IMR-90 (cell line): ENCODE results near the gene TMEM181.

Experiments
- BHLHE40 ChIP-seq: fragments of 150-350 bp; IDR thresholded peaks from 2 replicates; pipeline ENCODE4 v1.6.1; 2016; ENCODE audit warnings: mild to moderate bottlenecking, low read depth, low read length
- MAZ ChIP-seq: IDR thresholded peaks from 2 replicates; pipeline ENCODE4 v1.6.1; 2012; ENCODE audit warnings: low read depth, mild to moderate bottlenecking, low read length, improper control_type of control experiment, moderate library complexity, borderline replicate concordance
- MXI1 ChIP-seq: IDR thresholded peaks from 2 replicates; pipeline ENCODE4 v1.6.1; 2012; ENCODE audit warnings: low read depth, mild to moderate bottlenecking, low read length, moderate library complexity, borderline replicate concordance
- POLR2A ChIP-seq: IDR thresholded peaks from 2 replicates; pipeline ENCODE4 v1.6.1; 2012; ENCODE audit warnings: mild to moderate bottlenecking, low read depth, low read length
- TF ChIP-seq, protein P1 (sequence below): conservative IDR thresholded peaks from 2 replicates; pipeline ENCODE4 v1.5.1; 2012; ENCODE audit warnings: mild to moderate bottlenecking, low read depth, low read length, improper control_type of control experiment

GRCh38 chr6:158544428-158544827 is 15.5 kb upstream of the TMEM181 start:
- TF ChIP-seq, protein P1, sequence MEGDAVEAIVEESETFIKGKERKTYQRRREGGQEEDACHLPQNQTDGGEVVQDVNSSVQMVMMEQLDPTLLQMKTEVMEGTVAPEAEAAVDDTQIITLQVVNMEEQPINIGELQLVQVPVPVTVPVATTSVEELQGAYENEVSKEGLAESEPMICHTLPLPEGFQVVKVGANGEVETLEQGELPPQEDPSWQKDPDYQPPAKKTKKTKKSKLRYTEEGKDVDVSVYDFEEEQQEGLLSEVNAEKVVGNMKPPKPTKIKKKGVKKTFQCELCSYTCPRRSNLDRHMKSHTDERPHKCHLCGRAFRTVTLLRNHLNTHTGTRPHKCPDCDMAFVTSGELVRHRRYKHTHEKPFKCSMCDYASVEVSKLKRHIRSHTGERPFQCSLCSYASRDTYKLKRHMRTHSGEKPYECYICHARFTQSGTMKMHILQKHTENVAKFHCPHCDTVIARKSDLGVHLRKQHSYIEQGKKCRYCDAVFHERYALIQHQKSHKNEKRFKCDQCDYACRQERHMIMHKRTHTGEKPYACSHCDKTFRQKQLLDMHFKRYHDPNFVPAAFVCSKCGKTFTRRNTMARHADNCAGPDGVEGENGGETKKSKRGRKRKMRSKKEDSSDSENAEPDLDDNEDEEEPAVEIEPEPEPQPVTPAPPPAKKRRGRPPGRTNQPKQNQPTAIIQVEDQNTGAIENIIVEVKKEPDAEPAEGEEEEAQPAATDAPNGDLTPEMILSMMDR, result no peak
- TF ChIP-seq POLR2A, result no peak
- TF ChIP-seq BHLHE40, result no peak
- TF ChIP-seq MXI1, result no peak
- TF ChIP-seq MAZ, result no peak
